ENCODE measurements around the gene PTPA.
"Not testable (repeated sequence)": the region's sequence is repeated elsewhere in the genome, so short reads cannot be mapped to it uniquely, and the experiment has no call there.

- TF ChIP-seq MXI1 (IDR thresholded peaks at IDR 0.05; ENCODE audit: low read depth, low read length); EP300 (IDR thresholded peaks at IDR 0.05; ENCODE audit: borderline replicate concordance in 1 of 2, control insufficient read depth in 1 of 2, low read depth in 2 of 2, low read length in 2 of 2): not testable (repeated sequence)
Observed at GRCh38 chr9:129130271-129130670, 19.1 kb downstream of the PTPA start.
